ENCODE measurements around the gene SRPX2.
"Not testable (repeated sequence)": the region's sequence is repeated elsewhere in the genome, so short reads cannot be mapped to it uniquely, and the experiment has no call there.

Gene SRPX2

DNA sequence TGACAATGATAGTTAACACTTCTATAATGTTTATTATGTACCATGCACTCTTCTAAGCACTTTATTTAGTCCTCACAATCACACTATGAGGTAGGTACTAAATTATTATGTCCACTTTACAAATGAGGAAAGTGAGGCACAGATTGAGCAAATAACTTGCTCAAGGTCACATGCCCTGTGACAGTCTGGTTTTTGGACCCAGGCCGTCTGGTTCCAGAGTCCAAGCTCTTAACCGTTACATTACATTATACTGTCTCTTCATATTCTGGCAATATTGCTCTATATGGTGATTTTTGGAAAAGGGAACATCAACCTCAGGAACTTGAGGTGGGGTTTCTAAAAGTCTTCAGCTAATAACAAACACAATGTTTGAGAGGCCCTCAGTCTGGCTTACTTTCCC is 75.1 kb downstream of the SRPX2 start:
- H3K4me3 ChIP-seq (ENCODE audit: insufficient read depth in 1 of 2, low read depth in 1 of 2, low read length in 2 of 2): no peak overlapping the region
- peaks cover 1% of the 10 kb centered on the region for H3K79me1 ChIP-seq (replicated peaks; ENCODE audit: low read length, poor library complexity, severe bottlenecking)
- no peaks in the 10 kb centered on the region for H3K36me3 ChIP-seq (ENCODE audit: control insufficient read depth in 1 of 2, insufficient read depth in 2 of 2, low read depth in 1 of 2, low read length in 2 of 2)
- H3K4me1 ChIP-seq (ENCODE audit: control insufficient read depth, insufficient read depth, low read depth, low read length): peaks cover 4% of the 10 kb centered on the region
- H3K4ac ChIP-seq (ENCODE audit: low read depth in 1 of 2, low read length in 2 of 2): no peak overlapping the region
- no peak overlapping the region for H2BK15ac ChIP-seq (ENCODE audit: low read depth, poor library complexity, severe bottlenecking)
- H2AFZ ChIP-seq (ENCODE audit: low read depth, low read length): no peak overlapping the region
- H3K18ac ChIP-seq (ENCODE audit: low read depth in 1 of 2, low read length in 2 of 2): no peak overlapping the region
- no peak overlapping the region for H3K14ac ChIP-seq (ENCODE audit: low read length in 2 of 2)
- no peak overlapping the region for H2BK12ac ChIP-seq (ENCODE audit: low read length in 2 of 2)
- no peak overlapping the region for H2BK5ac ChIP-seq (ENCODE audit: low read depth, low read length, poor library complexity, severe bottlenecking)
- no peak overlapping the region for H4K8ac ChIP-seq (ENCODE audit: low read length)
- H3K23ac ChIP-seq (ENCODE audit: low read length in 2 of 2): no peak overlapping the region
- H3K27ac ChIP-seq (ENCODE audit: low read length, poor library complexity, severe bottlenecking): no peak overlapping the region
- peaks cover 0 to 18% of the 10 kb centered on the region in 2 experiments for H3K27me3 ChIP-seq (ENCODE audit: control insufficient read depth in 1 of 2, insufficient read depth in 1 of 2, low read length in 2 of 2)
- no peak overlapping the region for H3K9ac ChIP-seq (ENCODE audit: low read length)
- H2AK5ac ChIP-seq (ENCODE audit: low read length, severe bottlenecking): no peak overlapping the region
- no peaks in the 10 kb centered on the region for H3K9me3 ChIP-seq (ENCODE audit: control insufficient read depth, low read length)
- H4K91ac ChIP-seq (ENCODE audit: low read length): no peak overlapping the region
- no CpG with 5 or more reads among the region's 2 CpGs for WGBS
- H3K4me2 ChIP-seq (ENCODE audit: low read length, poor library complexity, severe bottlenecking): no peak overlapping the region
- H2BK120ac ChIP-seq (ENCODE audit: low read depth, low read length): no peak overlapping the region
- no peak for DNase-seq

DNA sequence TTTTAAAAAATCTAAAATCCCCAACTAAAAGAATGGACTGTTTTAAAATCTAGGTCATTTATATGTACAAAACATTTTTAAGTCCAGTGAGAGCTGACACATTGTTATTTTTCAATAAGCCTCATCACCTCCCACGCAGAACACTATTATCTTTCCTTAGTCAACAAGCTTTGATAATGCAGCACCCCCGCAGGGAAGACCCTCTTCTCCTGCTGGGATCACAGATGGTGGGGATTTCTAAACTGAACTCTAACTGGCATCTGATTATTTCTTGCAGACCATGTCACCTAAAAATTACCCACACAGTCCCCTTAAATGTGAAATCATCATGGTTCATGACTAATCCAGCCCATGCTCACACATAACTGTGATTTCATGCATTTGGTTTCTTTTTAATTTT is 76.3 kb downstream of the SRPX2 start:
- DNase-seq: no peak

GRCh38 chrX:100721328-100721727 is 77.3 kb downstream of the SRPX2 start:
- H3K4me1 ChIP-seq (ENCODE audit: control insufficient read depth, insufficient read depth, low read depth, low read length): peaks cover 4% of the 10 kb centered on the region
- H3K4me2 ChIP-seq (ENCODE audit: low read length, poor library complexity, severe bottlenecking): no peak overlapping the region
- H3K18ac ChIP-seq (ENCODE audit: low read depth in 1 of 2, low read length in 2 of 2): no peak overlapping the region
- H3K4me3 ChIP-seq (ENCODE audit: insufficient read depth in 1 of 2, low read depth in 1 of 2, low read length in 2 of 2): no peak overlapping the region
- no peak overlapping the region for H3K27ac ChIP-seq (ENCODE audit: low read length, poor library complexity, severe bottlenecking)
- no peak overlapping the region for H4K8ac ChIP-seq (ENCODE audit: low read length)
- H3K27me3 ChIP-seq (ENCODE audit: control insufficient read depth in 1 of 2, insufficient read depth in 1 of 2, low read length in 2 of 2): peaks cover 0 to 25% of the 10 kb centered on the region in 2 experiments
- no peak overlapping the region for H3K14ac ChIP-seq (ENCODE audit: low read length in 2 of 2)
- H3K9me3 ChIP-seq (ENCODE audit: control insufficient read depth, low read length): no peaks in the 10 kb centered on the region
- no peak overlapping the region for H2BK120ac ChIP-seq (ENCODE audit: low read depth, low read length)
- no peak overlapping the region for H4K91ac ChIP-seq (ENCODE audit: low read length)
- H2BK5ac ChIP-seq (ENCODE audit: low read depth, low read length, poor library complexity, severe bottlenecking): peak overlapping the region; percentile 31
- H2BK12ac ChIP-seq (ENCODE audit: low read length in 2 of 2): no peak overlapping the region
- no peak overlapping the region for H3K23ac ChIP-seq (ENCODE audit: low read length in 2 of 2)
- no peak overlapping the region for H3K9ac ChIP-seq (ENCODE audit: low read length)
- DNase-seq: no peak
- no peak overlapping the region for H2AFZ ChIP-seq (ENCODE audit: low read depth, low read length)
- H3K4ac ChIP-seq (ENCODE audit: low read depth in 1 of 2, low read length in 2 of 2): no peak overlapping the region
- no peaks in the 10 kb centered on the region for H3K36me3 ChIP-seq (ENCODE audit: control insufficient read depth in 1 of 2, insufficient read depth in 2 of 2, low read depth in 1 of 2, low read length in 2 of 2)
- H3K79me1 ChIP-seq (replicated peaks; ENCODE audit: low read length, poor library complexity, severe bottlenecking): peaks cover 3% of the 10 kb centered on the region
- H2AK5ac ChIP-seq (ENCODE audit: low read length, severe bottlenecking): peak overlapping the region; percentile 85
- no peak overlapping the region for H2BK15ac ChIP-seq (ENCODE audit: low read depth, poor library complexity, severe bottlenecking)

More for the DNA sequence above, 76.3 kb downstream of the SRPX2 start:
- no peak overlapping the region for H2BK12ac ChIP-seq (ENCODE audit: low read length in 2 of 2)
- H2AK5ac ChIP-seq (ENCODE audit: low read length, severe bottlenecking): no peak overlapping the region
- H2BK5ac ChIP-seq (ENCODE audit: low read depth, low read length, poor library complexity, severe bottlenecking): no peak overlapping the region
- H3K4me1 ChIP-seq (ENCODE audit: control insufficient read depth, insufficient read depth, low read depth, low read length): peaks cover 4% of the 10 kb centered on the region
- H3K27me3 ChIP-seq (ENCODE audit: control insufficient read depth in 1 of 2, insufficient read depth in 1 of 2, low read length in 2 of 2): peaks cover 0 to 18% of the 10 kb centered on the region in 2 experiments
- no peak overlapping the region for H3K14ac ChIP-seq (ENCODE audit: low read length in 2 of 2)
- no peak overlapping the region for H3K4me2 ChIP-seq (ENCODE audit: low read length, poor library complexity, severe bottlenecking)
- 68% methylated on average over 2 of the region's 2 CpGs for WGBS
- peak overlapping the region; percentile 26 for H3K9ac ChIP-seq (ENCODE audit: low read length)
- no peak overlapping the region for H2AFZ ChIP-seq (ENCODE audit: low read depth, low read length)
- H3K27ac ChIP-seq (ENCODE audit: low read length, poor library complexity, severe bottlenecking): peak overlapping the region; percentile 49
- H3K79me1 ChIP-seq (replicated peaks; ENCODE audit: low read length, poor library complexity, severe bottlenecking): peaks cover 1% of the 10 kb centered on the region
- H3K36me3 ChIP-seq (ENCODE audit: control insufficient read depth in 1 of 2, insufficient read depth in 2 of 2, low read depth in 1 of 2, low read length in 2 of 2): no peaks in the 10 kb centered on the region
- H3K9me3 ChIP-seq (ENCODE audit: control insufficient read depth, low read length): no peaks in the 10 kb centered on the region
- peak overlapping the region in 1 of 2 experiments; percentile 47 for H3K4me3 ChIP-seq (ENCODE audit: insufficient read depth in 1 of 2, low read depth in 1 of 2, low read length in 2 of 2)
- H2BK120ac ChIP-seq (ENCODE audit: low read depth, low read length): no peak overlapping the region
- no peak overlapping the region for H2BK15ac ChIP-seq (ENCODE audit: low read depth, poor library complexity, severe bottlenecking)
- no peak overlapping the region for H3K18ac ChIP-seq (ENCODE audit: low read depth in 1 of 2, low read length in 2 of 2)
- no peak overlapping the region for H3K23ac ChIP-seq (ENCODE audit: low read length in 2 of 2)
- H4K8ac ChIP-seq (ENCODE audit: low read length): no peak overlapping the region
- no peak overlapping the region for H4K91ac ChIP-seq (ENCODE audit: low read length)
- H3K4ac ChIP-seq (ENCODE audit: low read depth in 1 of 2, low read length in 2 of 2): no peak overlapping the region

- H3K27me3 ChIP-seq (ENCODE audit: control insufficient read depth in 1 of 2, insufficient read depth in 1 of 2, low read length in 2 of 2): peaks cover 0 to 16% of the 10 kb centered on the region in 2 experiments
- H3K4me1 ChIP-seq (ENCODE audit: control insufficient read depth, insufficient read depth, low read depth, low read length); H2AK5ac ChIP-seq (ENCODE audit: low read length, severe bottlenecking); H3K4ac ChIP-seq (ENCODE audit: low read depth in 1 of 2, low read length in 2 of 2); H2BK120ac ChIP-seq (ENCODE audit: low read depth, low read length); H3K14ac ChIP-seq (ENCODE audit: low read length in 2 of 2); H4K91ac ChIP-seq (ENCODE audit: low read length); H3K18ac ChIP-seq (ENCODE audit: low read depth in 1 of 2, low read length in 2 of 2); H3K4me3 ChIP-seq (ENCODE audit: insufficient read depth in 1 of 2, low read depth in 1 of 2, low read length in 2 of 2); H4K8ac ChIP-seq (ENCODE audit: low read length); H2BK5ac ChIP-seq (ENCODE audit: low read depth, low read length, poor library complexity, severe bottlenecking); H2AFZ ChIP-seq (ENCODE audit: low read depth, low read length); H3K4me2 ChIP-seq (ENCODE audit: low read length, poor library complexity, severe bottlenecking); H3K23ac ChIP-seq (ENCODE audit: low read length in 2 of 2); H3K9me3 ChIP-seq (ENCODE audit: control insufficient read depth, low read length); H2BK12ac ChIP-seq (ENCODE audit: low read length in 2 of 2); H2BK15ac ChIP-seq (ENCODE audit: low read depth, poor library complexity, severe bottlenecking); H3K79me1 ChIP-seq (replicated peaks; ENCODE audit: low read length, poor library complexity, severe bottlenecking); H3K9ac ChIP-seq (ENCODE audit: low read length); H3K27ac ChIP-seq (ENCODE audit: low read length, poor library complexity, severe bottlenecking); DNase-seq; H3K36me3 ChIP-seq (ENCODE audit: control insufficient read depth in 1 of 2, insufficient read depth in 2 of 2, low read depth in 1 of 2, low read length in 2 of 2): not testable (repeated sequence)
- no CpG with 5 or more reads among the region's 30 CpGs for WGBS
Observed at GRCh38 chrX:100724006-100724405, 80.0 kb downstream of the SRPX2 start.
